ENCODE results near the gene CRIM1.

DNA sequence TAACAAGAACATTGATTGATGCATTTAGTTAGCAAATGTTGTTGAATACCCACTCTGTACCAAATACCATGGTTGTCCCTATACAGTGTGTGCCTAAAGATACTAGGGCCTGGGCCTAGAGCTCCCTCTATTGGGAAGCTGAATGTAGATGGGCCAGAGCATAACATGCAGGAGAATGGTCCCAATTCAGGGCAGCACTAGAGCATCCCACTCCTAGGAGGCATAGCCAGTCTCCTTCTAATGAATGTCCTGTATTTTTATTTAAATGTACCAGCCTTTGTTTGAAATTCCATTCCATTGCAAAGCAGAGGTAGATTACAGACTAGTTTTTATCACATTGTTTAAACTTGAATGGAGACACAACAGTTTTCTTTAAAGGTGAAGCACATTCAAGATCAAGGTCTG is 151.8 kb downstream of the CRIM1 start:
- TF ChIP-seq TCF12 (IDR thresholded peaks at IDR 0.05; ENCODE audit: low read depth) (no peak), RAD21 (IDR thresholded peaks at IDR 0.05; ENCODE audit: low read depth) (peak; percentile 92), CEBPB (IDR thresholded peaks at IDR 0.05) (no peak)
- TF ChIP-seq, protein P1, sequence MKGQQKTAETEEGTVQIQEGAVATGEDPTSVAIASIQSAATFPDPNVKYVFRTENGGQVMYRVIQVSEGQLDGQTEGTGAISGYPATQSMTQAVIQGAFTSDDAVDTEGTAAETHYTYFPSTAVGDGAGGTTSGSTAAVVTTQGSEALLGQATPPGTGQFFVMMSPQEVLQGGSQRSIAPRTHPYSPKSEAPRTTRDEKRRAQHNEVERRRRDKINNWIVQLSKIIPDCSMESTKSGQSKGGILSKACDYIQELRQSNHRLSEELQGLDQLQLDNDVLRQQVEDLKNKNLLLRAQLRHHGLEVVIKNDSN (IDR thresholded peaks at IDR 0.05) = no peak
